DND-41 (cell line): ENCODE measurements around the gene SUCLG2.

ENCODE experiments used
- EZH2 ChIP-seq: IDR thresholded peaks from 3 replicates; pipeline ENCODE4 v1.6.1; 2012; ENCODE audit warnings: borderline replicate concordance, low read depth, mild to moderate bottlenecking, moderate library complexity, low read length, inconsistent platforms; ENCODE audit not compliant: severe bottlenecking
- TF ChIP-seq, protein P1 (sequence below): IDR thresholded peaks from 2 replicates; pipeline ENCODE4 v1.5.1; 2012; ENCODE audit warnings: borderline replicate concordance, low read length, moderate library complexity, mild to moderate bottlenecking; ENCODE audit not compliant: poor library complexity, severe bottlenecking; ENCODE audit errors: extremely low read depth

- TF ChIP-seq, protein P1, sequence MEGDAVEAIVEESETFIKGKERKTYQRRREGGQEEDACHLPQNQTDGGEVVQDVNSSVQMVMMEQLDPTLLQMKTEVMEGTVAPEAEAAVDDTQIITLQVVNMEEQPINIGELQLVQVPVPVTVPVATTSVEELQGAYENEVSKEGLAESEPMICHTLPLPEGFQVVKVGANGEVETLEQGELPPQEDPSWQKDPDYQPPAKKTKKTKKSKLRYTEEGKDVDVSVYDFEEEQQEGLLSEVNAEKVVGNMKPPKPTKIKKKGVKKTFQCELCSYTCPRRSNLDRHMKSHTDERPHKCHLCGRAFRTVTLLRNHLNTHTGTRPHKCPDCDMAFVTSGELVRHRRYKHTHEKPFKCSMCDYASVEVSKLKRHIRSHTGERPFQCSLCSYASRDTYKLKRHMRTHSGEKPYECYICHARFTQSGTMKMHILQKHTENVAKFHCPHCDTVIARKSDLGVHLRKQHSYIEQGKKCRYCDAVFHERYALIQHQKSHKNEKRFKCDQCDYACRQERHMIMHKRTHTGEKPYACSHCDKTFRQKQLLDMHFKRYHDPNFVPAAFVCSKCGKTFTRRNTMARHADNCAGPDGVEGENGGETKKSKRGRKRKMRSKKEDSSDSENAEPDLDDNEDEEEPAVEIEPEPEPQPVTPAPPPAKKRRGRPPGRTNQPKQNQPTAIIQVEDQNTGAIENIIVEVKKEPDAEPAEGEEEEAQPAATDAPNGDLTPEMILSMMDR, result no peak
- no peak for TF ChIP-seq EZH2
Observed at GRCh38 chr3:67518236-67518635, 136.2 kb downstream of the SUCLG2 start.
